Measurements from ENCODE around the gene NDUFS6.

Gene NDUFS6

GRCh38 chr5:1860021-1860610 is 58.9 kb downstream of the NDUFS6 start:
- Histone ChIP-seq H3K27me3 (ENCODE audit: insufficient read depth, low read depth, severe bottlenecking) (peaks cover 63% of the 10 kb centered on the region), H3K36me3 (no peaks in the 10 kb centered on the region), H3K27ac (no peak overlapping the region), H3K4me3 (ENCODE audit: low read depth, low read length) (no peak overlapping the region), H3K9me3 (ENCODE audit: severe bottlenecking) (no peaks in the 10 kb centered on the region)
- no peak for DNase-seq
- TF ChIP-seq CTCF (IDR thresholded peaks at IDR 0.05; ENCODE audit: low read depth, low read length), result no peak

GRCh38 chr5:1860949-1861348 is 59.7 kb downstream of the NDUFS6 start:
- Histone ChIP-seq H3K27me3 (ENCODE audit: insufficient read depth, low read depth, severe bottlenecking) (peaks cover 69% of the 10 kb centered on the region), H3K9me3 (ENCODE audit: severe bottlenecking) (no peaks in the 10 kb centered on the region), H3K27ac (no peak overlapping the region), H3K36me3 (no peaks in the 10 kb centered on the region), H3K4me3 (ENCODE audit: low read depth, low read length) (no peak overlapping the region)
- DNase-seq, result no peak
- no peak for TF ChIP-seq CTCF (IDR thresholded peaks at IDR 0.05; ENCODE audit: low read depth, low read length)

- no peak for TF ChIP-seq CTCF (IDR thresholded peaks at IDR 0.05; ENCODE audit: low read depth, low read length)
- Histone ChIP-seq H3K27me3 (ENCODE audit: insufficient read depth, low read depth, severe bottlenecking) (peaks cover 96% of the 10 kb centered on the region), H3K9me3 (ENCODE audit: severe bottlenecking) (no peaks in the 10 kb centered on the region), H3K4me3 (ENCODE audit: low read depth, low read length) (no peak overlapping the region), H3K36me3 (no peaks in the 10 kb centered on the region), H3K27ac (no peak overlapping the region)
- no peak for DNase-seq
Measured at GRCh38 chr5:1864896-1865440, 63.8 kb downstream of the NDUFS6 start.

- Histone ChIP-seq H3K9me3 (ENCODE audit: severe bottlenecking) (no peaks in the 10 kb centered on the region), H3K4me3 (ENCODE audit: low read depth, low read length) (no peak overlapping the region), H3K27ac (no peak overlapping the region), H3K36me3 (no peaks in the 10 kb centered on the region), H3K27me3 (ENCODE audit: insufficient read depth, low read depth, severe bottlenecking) (peaks cover 92% of the 10 kb centered on the region)
- TF ChIP-seq CTCF (IDR thresholded peaks at IDR 0.05; ENCODE audit: low read depth, low read length), result no peak
- DNase-seq, result no peak
Measured at GRCh38 chr5:1865486-1865885, 64.3 kb downstream of the NDUFS6 start.

Data from WERI-Rb-1 (cell line).